ENCODE measurements around the gene FZR1. TPM values are rescaled to one million over a fixed set of nuclear protein-coding genes. Genes with fewer than 3 reads are reported as not detected.

FZR1 gene
- total RNA-seq, 1 experiment from 2014 or later: 59.1 TPM

DNA sequence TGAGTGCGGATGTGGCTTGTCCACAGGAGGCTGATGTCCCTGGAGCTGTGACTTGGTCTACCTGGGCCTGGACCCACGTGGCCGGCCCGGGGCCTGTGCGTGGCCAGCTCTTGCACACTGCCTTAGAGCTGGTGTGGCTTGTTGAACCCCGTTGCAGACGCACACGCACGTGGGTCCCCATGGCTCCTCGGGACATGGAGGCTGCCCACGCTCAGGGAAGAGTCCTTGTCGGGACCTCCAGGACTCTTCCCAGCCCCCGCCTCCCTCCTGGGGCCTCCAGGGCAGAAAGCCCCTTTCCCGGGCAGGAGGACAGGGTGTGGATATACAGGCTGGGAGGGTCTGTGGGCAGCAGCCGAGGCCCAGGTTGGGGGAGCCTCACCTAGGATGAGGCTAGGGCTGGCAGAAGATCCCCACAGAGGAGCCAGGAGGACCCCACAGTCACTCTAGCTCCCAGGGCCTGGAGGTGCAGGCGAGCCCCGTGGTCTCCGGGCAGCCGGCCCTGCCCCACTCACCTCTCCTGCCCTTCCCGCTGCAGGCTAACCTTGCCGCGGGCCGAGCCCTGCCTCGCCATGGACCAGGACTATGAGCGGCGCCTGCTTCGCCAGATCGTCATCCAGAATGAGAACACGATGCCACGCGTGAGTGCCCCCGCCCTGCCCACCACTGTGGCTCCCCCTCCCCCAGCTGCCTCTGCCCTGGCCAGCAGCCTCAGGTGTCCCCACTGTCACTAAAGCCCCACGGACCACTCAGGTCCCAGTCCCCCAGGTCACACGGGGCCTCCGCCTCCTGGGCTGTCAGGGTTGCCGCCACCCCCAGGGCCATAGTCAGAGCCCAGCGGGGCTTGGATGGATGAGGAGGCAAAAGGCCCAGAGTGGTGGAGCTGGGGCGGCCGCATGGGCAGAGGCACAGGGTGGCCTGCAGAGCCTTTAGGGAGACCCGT, 16.6 kb downstream of the FZR1 start:
- CTCF ChIA-PET: interaction anchor here (0.6 kb wide), 1 partner anchor 105 kb away, joined by 8 read pairs; no protein-coding TSS in a partner anchor
- intact Hi-C loops (cut with micrococcal nuclease; ENCODE audit: unreplicated experiment): no loop called here

GRCh38 chr19:3523361-3524077, 17.4 kb downstream of the FZR1 start:
- 0 out of 2 replicates have a peak, but pooled peaks cover 1% of the 10 kb centered on the region for H3K36me3 ChIP-seq (ENCODE audit: control insufficient read depth, insufficient read depth, low read length)
- peaks cover 36% of the 10 kb centered on the region for H3K36me3 Mint-ChIP-seq (ENCODE audit: insufficient read depth, unreplicated experiment)
- no peak overlapping the region for H3K4me3 Mint-ChIP-seq (ENCODE audit: unreplicated experiment)
- no peak overlapping the region for H3K4me3 ChIP-seq (ENCODE audit: low read depth, low read length)
- ChIA-PET CTCF (no interaction called here), POLR2A (no interaction called here)
- H3K27me3 ChIP-seq (replicated peaks; ENCODE audit: control insufficient read depth, insufficient read depth, low read length): no peaks in the 10 kb centered on the region
- no TSS peak for BruUV-seq (replicated peaks)
- peaks cover 6% of the 10 kb centered on the region for H3K4me1 Mint-ChIP-seq (ENCODE audit: low read depth, unreplicated experiment)
- no peaks in the 10 kb centered on the region for H3K9me3 Mint-ChIP-seq (ENCODE audit: unreplicated experiment)
- no peak overlapping the region for H3K27ac Mint-ChIP-seq (ENCODE audit: unreplicated experiment)
- intact Hi-C loops (cut with micrococcal nuclease; ENCODE audit: unreplicated experiment): no loop called here
- no peak for TF ChIP-seq CTCF (IDR thresholded peaks at IDR 0.05; ENCODE audit: insufficient read depth in 1 of 2, low read depth in 1 of 2, low read length in 1 of 2, severe bottlenecking in 1 of 2, unreplicated experiment in 1 of 2)
- H3K9me3 ChIP-seq: no peaks in the 10 kb centered on the region
- no peaks in the 10 kb centered on the region for H3K4me1 ChIP-seq
- DNase-seq: no peak
- H3K27me3 Mint-ChIP-seq (ENCODE audit: insufficient read depth, unreplicated experiment): no peaks in the 10 kb centered on the region

More for the DNA sequence above, 16.6 kb downstream of the FZR1 start:
- peaks cover 6% of the 10 kb centered on the region for H3K4me1 Mint-ChIP-seq (ENCODE audit: low read depth, unreplicated experiment)
- no peaks in the 10 kb centered on the region for H3K9me3 Mint-ChIP-seq (ENCODE audit: unreplicated experiment)
- Histone ChIP-seq H3K9me3 (no peaks in the 10 kb centered on the region), H3K27me3 (replicated peaks; ENCODE audit: control insufficient read depth, insufficient read depth, low read length) (no peaks in the 10 kb centered on the region), H3K4me3 (ENCODE audit: low read depth, low read length) (no peak overlapping the region), H3K4me1 (no peaks in the 10 kb centered on the region), H3K36me3 (ENCODE audit: control insufficient read depth, insufficient read depth, low read length) (0 out of 2 replicates have a peak, but pooled peaks cover 1% of the 10 kb centered on the region)
- no peak overlapping the region for H3K27ac Mint-ChIP-seq (ENCODE audit: unreplicated experiment)
- H3K27me3 Mint-ChIP-seq (ENCODE audit: insufficient read depth, unreplicated experiment): no peaks in the 10 kb centered on the region
- TF ChIP-seq CTCF (IDR thresholded peaks at IDR 0.05; ENCODE audit: insufficient read depth in 1 of 2, low read depth in 1 of 2, low read length in 1 of 2, severe bottlenecking in 1 of 2, unreplicated experiment in 1 of 2): no peak
- BruUV-seq (replicated peaks): no TSS peak
- POLR2A ChIA-PET: no interaction called here
- no peak overlapping the region for H3K4me3 Mint-ChIP-seq (ENCODE audit: unreplicated experiment)
- DNase-seq: no peak
- peaks cover 36% of the 10 kb centered on the region for H3K36me3 Mint-ChIP-seq (ENCODE audit: insufficient read depth, unreplicated experiment)

DNA sequence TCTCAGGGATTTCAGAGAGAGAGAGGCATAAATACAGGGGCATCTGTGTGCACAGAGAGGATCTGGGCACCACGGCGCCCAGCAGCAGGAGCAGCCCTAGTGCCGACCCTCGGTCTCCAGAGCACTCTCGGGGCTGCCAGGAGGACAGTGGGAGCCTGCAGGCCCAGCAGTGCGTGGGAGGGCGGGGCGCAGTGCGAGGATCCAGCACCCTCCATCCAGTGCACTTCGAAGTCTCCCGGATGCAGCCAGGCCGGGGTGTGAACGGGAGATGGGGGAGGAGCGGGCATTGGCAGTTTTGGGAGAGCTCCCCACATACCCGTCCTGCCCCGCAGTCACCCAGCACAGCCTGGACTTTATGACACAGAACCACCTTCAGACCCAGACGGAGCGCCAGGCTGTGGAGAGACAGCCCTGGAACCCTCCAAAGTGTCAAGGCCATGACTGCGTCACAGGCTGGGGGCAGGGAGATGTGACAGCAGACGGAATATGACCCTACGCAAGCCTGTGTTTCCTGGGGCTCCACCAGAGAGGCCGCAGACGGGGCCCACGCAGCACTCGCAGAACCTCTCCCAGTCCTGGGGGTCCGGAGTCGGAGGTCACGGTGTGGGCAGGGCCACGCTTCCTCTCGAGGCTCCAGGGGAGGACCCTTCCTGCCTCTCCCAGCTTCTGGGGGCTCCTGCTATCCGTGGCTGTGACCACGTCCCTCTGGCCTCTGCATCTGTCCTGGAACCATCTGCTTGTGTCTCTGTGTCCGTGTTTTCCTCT, 18.1 kb downstream of the FZR1 start:
- Mint-ChIP-seq H3K27me3 (ENCODE audit: insufficient read depth, unreplicated experiment) (no peaks in the 10 kb centered on the region), H3K4me3 (ENCODE audit: unreplicated experiment) (no peak overlapping the region), H3K4me1 (ENCODE audit: low read depth, unreplicated experiment) (peaks cover 6% of the 10 kb centered on the region), H3K36me3 (ENCODE audit: insufficient read depth, unreplicated experiment) (peaks cover 36% of the 10 kb centered on the region), H3K9me3 (ENCODE audit: unreplicated experiment) (no peaks in the 10 kb centered on the region), H3K27ac (ENCODE audit: unreplicated experiment) (no peak overlapping the region)
- H3K36me3 ChIP-seq (ENCODE audit: control insufficient read depth, insufficient read depth, low read length): 0 out of 2 replicates have a peak, but pooled peaks cover 1% of the 10 kb centered on the region
- no peaks in the 10 kb centered on the region for H3K4me1 ChIP-seq
- no peak overlapping the region for H3K4me3 ChIP-seq (ENCODE audit: low read depth, low read length)
- DNase-seq: no peak
- intact Hi-C loops (cut with micrococcal nuclease; ENCODE audit: unreplicated experiment): no loop called here
- H3K27me3 ChIP-seq (replicated peaks; ENCODE audit: control insufficient read depth, insufficient read depth, low read length): no peaks in the 10 kb centered on the region
- BruUV-seq (replicated peaks): no TSS peak
- POLR2A ChIA-PET: no interaction called here
- CTCF ChIA-PET: no interaction called here
- no peaks in the 10 kb centered on the region for H3K9me3 ChIP-seq
- no peak for TF ChIP-seq CTCF (IDR thresholded peaks at IDR 0.05; ENCODE audit: insufficient read depth in 1 of 2, low read depth in 1 of 2, low read length in 1 of 2, severe bottlenecking in 1 of 2, unreplicated experiment in 1 of 2)

Data from Caco-2 (cell line).